Endothelial cell of umbilical vein (primary cell): ENCODE data around the gene MYOG. TPM values are rescaled to one million over a fixed set of nuclear protein-coding genes. Genes with fewer than 3 reads are reported as not detected.

Source experiments
- BruUV-seq: library from RNA; stranded (reverse); fragments of 400-500 nt; replicated peaks from 2 replicates; lab custom pipeline; 2021; lab: Mats Ljungman, UMichigan
- CTCF ChIA-PET: fragments of 300-600, 350-600 bp; sonication (Branson Sonifier 250); formaldehyde crosslinking; loops from one replicate; lab custom pipeline; 2021; ENCODE audit warnings: antibody characterized with exemption, inconsistent platforms; lab: Charles Lee
- POLR2A ChIA-PET: fragments of 300-600, 350-600 bp; sonication (Branson Sonifier 250); formaldehyde crosslinking; loops from one replicate; lab custom pipeline; 2021; ENCODE audit warnings: antibody characterized with exemption, inconsistent platforms; lab: Charles Lee
- DNase-seq: peaks from one replicate; pipeline ENCODE4 v3.0.0-alpha.2; 2011; ENCODE audit warnings: low read depth, low spot score
- FAIRE-seq: peaks from 2 replicates; lab custom pipeline; 2011; peaks lifted over from hg19 to GRCh38; lab: Jason Lieb, UNC
- H2AFZ ChIP-seq: 2 replicates; pipeline ENCODE4 v1.6.0; 2012; ENCODE audit warnings: low read depth, low read length, control low read depth, inconsistent platforms
- H3K27ac ChIP-seq: 2 replicates; pipeline ENCODE4 v1.5.1; 2011; ENCODE audit warnings: low read depth, mild to moderate bottlenecking, control low read depth, low read length, moderate library complexity; ENCODE audit not compliant: insufficient read depth
- H3K27me3 ChIP-seq, 2 experiments: 2 replicates each; pipeline versions ENCODE4 v1.6.0 to v1.6.1; 2011; ENCODE audit warnings: low read length in 2 of 2, mixed read lengths in 1 of 2; ENCODE audit not compliant: control insufficient read depth in 2 of 2, insufficient read depth in 2 of 2
- H3K36me3 ChIP-seq, 2 experiments: 2 replicates in 1 of 2; 3 replicates in 1 of 2; pipeline ENCODE4 v1.5.1; 2011; ENCODE audit warnings: low read length in 2 of 2, mild to moderate bottlenecking in 1 of 2, moderate library complexity in 1 of 2; ENCODE audit not compliant: control insufficient read depth in 2 of 2, insufficient read depth in 2 of 2; ENCODE audit errors: extremely low read depth in 1 of 2
- H3K4me1 ChIP-seq: 3 replicates; pipeline ENCODE4 v1.5.1; 2011; ENCODE audit warnings: mild to moderate bottlenecking, low read length; ENCODE audit not compliant: control insufficient read depth, insufficient read depth; ENCODE audit errors: extremely low read depth
- H3K4me2 ChIP-seq: 2 replicates; pipeline ENCODE4 v1.6.1; 2011; ENCODE audit warnings: low read length, control low read depth, mixed read lengths; ENCODE audit not compliant: insufficient read depth
- H3K4me3 ChIP-seq, 3 experiments: fragments of 200-600 bp in 1 of 3; sonication (generic), shearing (Covaris generic) in 1 of 3; replicated peaks in 1 of 3; 2 replicates each; pipeline ENCODE4 v1.5.1; 2011 to 2016; ENCODE audit warnings: control low read depth in 3 of 3, low read length in 3 of 3, mild to moderate bottlenecking in 2 of 3, inconsistent platforms in 1 of 3, low read depth in 1 of 3, moderate library complexity in 1 of 3; ENCODE audit not compliant: insufficient read depth in 1 of 3
- H3K79me2 ChIP-seq: 2 replicates; pipeline ENCODE4 v1.6.0; 2012; ENCODE audit warnings: low read length, inconsistent platforms; ENCODE audit not compliant: control insufficient read depth, insufficient read depth
- H3K9ac ChIP-seq: replicated peaks from 2 replicates; pipeline ENCODE3; 2011; ENCODE audit warnings: low read length, control low read depth; ENCODE audit not compliant: insufficient read depth; ENCODE audit errors: extremely low read depth
- H3K9me1 ChIP-seq: replicated peaks from 3 replicates; pipeline ENCODE4 v1.6.0; 2011; ENCODE audit warnings: mild to moderate bottlenecking, low read length; ENCODE audit not compliant: control insufficient read depth, insufficient read depth; ENCODE audit errors: extremely low read depth
- H3K9me3 ChIP-seq: replicated peaks from 2 replicates; pipeline ENCODE4 v1.5.1; 2012; ENCODE audit warnings: low read length, inconsistent platforms; ENCODE audit not compliant: control insufficient read depth, insufficient read depth
- H4K20me1 ChIP-seq: replicated peaks from 2 replicates; pipeline ENCODE3; 2011; ENCODE audit warnings: mild to moderate bottlenecking, low read length; ENCODE audit not compliant: control insufficient read depth, insufficient read depth; ENCODE audit errors: extremely low read depth
- CTCF ChIP-seq, 2 donors: IDR thresholded peaks; 1 replicate in 1 of 2; 2 replicates in 1 of 2; pipeline ENCODE4 v1.5.1; 2011; ENCODE audit warnings: low read length in 2 of 2, mild to moderate bottlenecking in 2 of 2, moderate library complexity in 2 of 2, control low read depth in 1 of 2, inconsistent platforms in 1 of 2, low read depth in 1 of 2; ENCODE audit not compliant: insufficient read depth in 1 of 2; ENCODE audit errors: extremely low read depth in 1 of 2
- EZH2 ChIP-seq: IDR thresholded peaks from 2 replicates; pipeline ENCODE4 v1.6.1; 2012; ENCODE audit warnings: borderline replicate concordance, low read depth, mild to moderate bottlenecking, moderate library complexity, low read length, inconsistent platforms; ENCODE audit not compliant: severe bottlenecking
- FOS ChIP-seq: IDR thresholded peaks from 2 replicates; pipeline ENCODE4 v1.6.1; 2011; ENCODE audit warnings: mild to moderate bottlenecking, low read length, moderate library complexity, borderline replicate concordance; ENCODE audit not compliant: insufficient read depth
- GATA2 ChIP-seq: IDR thresholded peaks from 2 replicates; pipeline ENCODE4 v1.7.0; 2011; ENCODE audit warnings: low read depth, mild to moderate bottlenecking, moderate library complexity, mixed read lengths, low read length; ENCODE audit not compliant: insufficient read length, insufficient read depth
- JUN ChIP-seq: IDR thresholded peaks from 2 replicates; pipeline ENCODE4 v1.6.1; 2011; ENCODE audit warnings: borderline replicate concordance, low read depth; ENCODE audit not compliant: insufficient read length, insufficient read depth
- MAX ChIP-seq: IDR thresholded peaks from 2 replicates; pipeline ENCODE4 v1.6.1; 2011; ENCODE audit not compliant: insufficient read depth, insufficient read length
- MYC ChIP-seq: IDR thresholded peaks from one replicate; pipeline ENCODE4 v1.6.1; 2011; ENCODE audit warnings: mild to moderate bottlenecking, low read depth, low read length
- POLR2AphosphoS5 ChIP-seq: IDR thresholded peaks from 2 replicates; pipeline ENCODE4 v1.6.1; 2012; ENCODE audit warnings: low read depth, mild to moderate bottlenecking, control low read depth, low read length, moderate library complexity; ENCODE audit not compliant: insufficient read depth
- dilution Hi-C: fragments of 300-500 bp; cut with MboI; formaldehyde crosslinking; loops from one replicate; pipeline ENCODE4 v1.15.0; 2019; ENCODE audit warnings: low sequenced_read_pairs; ENCODE audit not compliant: extremely low pct_ligation_motif_present
- intact Hi-C: fragments of 100-400 bp; cut with micrococcal nuclease; formaldehyde crosslinking; loops from one replicate; pipeline ENCODE4 v1.10.0; 2022
- polyA plus RNA-seq, 4 experiments: library from polyadenylated mRNA; depleted of rRNA in 3 of 4; stranded (reverse) in 3 of 4; unstranded in 1 of 4; fragments of >200 nt; gene quantifications; 2 replicates each; pipeline versions ENCODE4 v1.2.1 to v1.2.3, GENCODE V29; 2011 to 2012; ENCODE audit warnings: missing spikeins in 1 of 4
- total RNA-seq: library from RNA; stranded (reverse); gene quantifications from 2 replicates; pipeline ENCODE4 v1.2.3, GENCODE V29; 2021

MYOG gene
- total and polyA plus RNA-seq, 2 donors (not counting 3 experiments of a cell fraction or from before 2014, with no cell fraction given), result not detected

- no peak overlapping the region for H3K27ac ChIP-seq
- POLR2A ChIA-PET, result no interaction called here
- BruUV-seq, result no TSS peak
- no peaks in the 10 kb centered on the region for H3K9me3 ChIP-seq
- TF ChIP-seq CTCF (IDR thresholded peaks at IDR 0.05; ENCODE audit: extremely low read depth in 1 of 2, insufficient read depth in 1 of 2, low read depth in 1 of 2, low read length in 2 of 2), result no peak
- no peak for TF ChIP-seq GATA2
- TF ChIP-seq JUN, result no peak
- no peak for TF ChIP-seq MYC
- TF ChIP-seq MAX, result no peak
- no peak overlapping the region for H3K4me3 ChIP-seq
- no peaks in the 10 kb centered on the region for H3K79me2 ChIP-seq
- H3K4me1 ChIP-seq, result no peaks in the 10 kb centered on the region
- intact Hi-C loops, result no loop called here
- DNase-seq (no peak), FAIRE-seq (no peak)
- no peak overlapping the region for H2AFZ ChIP-seq
- H3K4me2 ChIP-seq, result no peak overlapping the region
- H3K27me3 ChIP-seq, result peaks cover 0 to 4% of the 10 kb centered on the region in 2 experiments
- no peaks in the 10 kb centered on the region for H3K36me3 ChIP-seq
- CTCF ChIA-PET, result no interaction called here
- no peak overlapping the region for H3K9ac ChIP-seq
- no peaks in the 10 kb centered on the region for H4K20me1 ChIP-seq
- H3K9me1 ChIP-seq, result no peaks in the 10 kb centered on the region
- dilution Hi-C loops, result no loop called here
These were observed 3.3 kb upstream of the MYOG start for GRCh38 chr1:203089001-203089650.

- CTCF ChIA-PET, result no interaction called here
- dilution Hi-C loops, result no loop called here
These were observed 2.6 kb upstream of the MYOG start for GRCh38 chr1:203088441-203088840.

More at GRCh38 chr1:203088441-203088840, 2.6 kb upstream of the MYOG start:
- H3K9me1 ChIP-seq, result no peaks in the 10 kb centered on the region
- no peak overlapping the region for H2AFZ ChIP-seq
- POLR2A ChIA-PET, result no interaction called here
- H3K9ac ChIP-seq, result no peak overlapping the region
- DNase-seq, result no peak
- H3K36me3 ChIP-seq, result no peaks in the 10 kb centered on the region
- no peaks in the 10 kb centered on the region for H3K79me2 ChIP-seq
- no peak overlapping the region for H3K4me2 ChIP-seq
- BruUV-seq, result no TSS peak
- FAIRE-seq, result no peak
- no peak for TF ChIP-seq CTCF (IDR thresholded peaks at IDR 0.05; ENCODE audit: extremely low read depth in 1 of 2, insufficient read depth in 1 of 2, low read depth in 1 of 2, low read length in 2 of 2)
- TF ChIP-seq EZH2, result no peak
- TF ChIP-seq POLR2AphosphoS5, result no peak
- TF ChIP-seq FOS, result no peak
- TF ChIP-seq MAX, result no peak
- no peaks in the 10 kb centered on the region for H3K4me1 ChIP-seq
- H4K20me1 ChIP-seq, result no peaks in the 10 kb centered on the region
- no peak overlapping the region for H3K27ac ChIP-seq
- no peaks in the 10 kb centered on the region for H3K9me3 ChIP-seq
- no peak overlapping the region for H3K4me3 ChIP-seq
- peaks cover 0 to 4% of the 10 kb centered on the region in 2 experiments for H3K27me3 ChIP-seq
- intact Hi-C loops, result no loop called here
